ENCODE results near the gene PTPMT1. TPM values are rescaled to one million over a fixed set of nuclear protein-coding genes. Genes with fewer than 3 reads are reported as not detected.

Gene PTPMT1
- polyA plus RNA-seq, 2 of the 4 experiments (the other 2 are of a cell fraction) = 63.4 to 69.2 TPM

DNA sequence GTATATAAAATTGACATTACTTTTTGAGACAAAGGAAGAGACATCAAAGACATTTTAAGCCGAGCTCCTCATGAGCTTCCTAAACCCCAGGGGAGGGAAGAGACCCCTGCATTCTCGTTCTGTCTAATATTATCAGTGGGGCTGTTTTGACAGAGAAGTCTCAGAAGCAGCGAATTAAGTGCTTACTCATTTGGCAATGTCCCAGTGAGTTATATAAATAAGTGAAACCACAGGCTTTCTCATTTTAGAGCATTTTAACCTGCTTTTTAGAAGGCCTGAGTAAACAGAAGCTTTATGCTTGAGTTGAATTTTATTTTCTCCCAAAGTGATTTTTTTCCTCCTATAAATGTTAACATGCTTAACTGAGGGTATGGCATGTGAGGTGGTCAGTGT, 52.0 kb downstream of the PTPMT1 start:
- no peak for TF ChIP-seq MAFK (IDR thresholded peaks at IDR 0.05; ENCODE audit: partially characterized antibody)
- TF ChIP-seq, protein P1, sequence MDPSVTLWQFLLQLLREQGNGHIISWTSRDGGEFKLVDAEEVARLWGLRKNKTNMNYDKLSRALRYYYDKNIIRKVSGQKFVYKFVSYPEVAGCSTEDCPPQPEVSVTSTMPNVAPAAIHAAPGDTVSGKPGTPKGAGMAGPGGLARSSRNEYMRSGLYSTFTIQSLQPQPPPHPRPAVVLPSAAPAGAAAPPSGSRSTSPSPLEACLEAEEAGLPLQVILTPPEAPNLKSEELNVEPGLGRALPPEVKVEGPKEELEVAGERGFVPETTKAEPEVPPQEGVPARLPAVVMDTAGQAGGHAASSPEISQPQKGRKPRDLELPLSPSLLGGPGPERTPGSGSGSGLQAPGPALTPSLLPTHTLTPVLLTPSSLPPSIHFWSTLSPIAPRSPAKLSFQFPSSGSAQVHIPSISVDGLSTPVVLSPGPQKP (IDR thresholded peaks at IDR 0.05; ENCODE audit: low read depth, low read length) = no peak
- no peak for TF ChIP-seq RAD21 (conservative IDR thresholded peaks at IDR 0.05 in 1 of 2, IDR thresholded peaks at IDR 0.05 in 1 of 2)
- no peak for TF ChIP-seq RNF2 (IDR thresholded peaks at IDR 0.05; ENCODE audit: borderline replicate concordance, low read depth)
- TF ChIP-seq POLR2A (IDR thresholded peaks at IDR 0.05; ENCODE audit: low read length) = no peak
- TF ChIP-seq HEYL (CRISPR knock-in tag; IDR thresholded peaks at IDR 0.05) = no peak
- TF ChIP-seq HOXB13 (CRISPR knock-in tag; IDR thresholded peaks at IDR 0.05; ENCODE audit: low read depth) = no peak
- no peak for TF ChIP-seq NFE2L2 (conservative IDR thresholded peaks at IDR 0.05; ENCODE audit: low read length)
- TF ChIP-seq, protein P2, sequence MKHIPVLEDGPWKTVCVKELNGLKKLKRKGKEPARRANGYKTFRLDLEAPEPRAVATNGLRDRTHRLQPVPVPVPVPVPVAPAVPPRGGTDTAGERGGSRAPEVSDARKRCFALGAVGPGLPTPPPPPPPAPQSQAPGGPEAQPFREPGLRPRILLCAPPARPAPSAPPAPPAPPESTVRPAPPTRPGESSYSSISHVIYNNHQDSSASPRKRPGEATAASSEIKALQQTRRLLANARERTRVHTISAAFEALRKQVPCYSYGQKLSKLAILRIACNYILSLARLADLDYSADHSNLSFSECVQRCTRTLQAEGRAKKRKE (CRISPR knock-in tag; IDR thresholded peaks at IDR 0.05; ENCODE audit: low read depth) = no peak
- Histone ChIP-seq H3K4me2 (no peak overlapping the region), H3K4me3 (no peak overlapping the region), H3K27ac (no peak overlapping the region), H3K4me1 (no peaks in the 10 kb centered on the region), H3K9me3 (no peaks in the 10 kb centered on the region)
- ChIA-PET POLR2A (no interaction called here), CTCF (interaction anchor here (0.7 to 1.4 kb wide), 5 partner anchors 9 to 32 kb away, joined by 3 to 12 read pairs (median 3); no protein-coding TSS in a partner anchor)
- FAIRE-seq (no peak), DNase-seq (ENCODE audit: low read depth in 1 of 2, low spot score in 1 of 2) (no peak), ATAC-seq (no peak)
- 77% methylated on average over 3 of the region's 3 CpGs for WGBS (ENCODE audit: missing lambda C conversion rate)

DNA sequence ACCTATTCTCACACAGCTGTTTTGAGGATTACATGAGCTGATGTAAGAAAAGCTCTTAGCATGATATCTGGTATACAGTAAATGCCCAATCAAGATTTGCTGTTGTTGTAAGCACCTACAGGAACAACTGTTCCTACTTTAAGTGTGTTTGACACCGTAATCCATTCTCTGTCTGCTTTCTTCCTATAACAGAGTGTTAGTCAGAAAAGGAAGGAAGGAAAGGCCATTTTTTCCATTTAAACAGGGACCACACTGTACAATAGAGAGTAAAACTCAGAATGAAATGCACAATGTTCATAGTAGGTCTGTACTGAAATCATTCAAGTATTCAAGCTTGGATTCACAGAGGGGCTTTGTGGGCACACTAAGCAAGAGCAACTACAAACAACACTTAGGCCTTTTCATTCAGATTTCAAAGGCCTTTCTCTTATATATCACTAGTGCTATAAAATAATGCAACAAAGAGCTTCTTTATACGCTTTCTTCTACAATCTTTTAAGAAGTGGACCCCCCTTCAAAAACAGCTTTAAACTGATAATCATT, 55.5 kb downstream of the PTPMT1 start:
- no peak for TF ChIP-seq NFE2L2 (conservative IDR thresholded peaks at IDR 0.05; ENCODE audit: low read length)
- no peak for TF ChIP-seq HOXA7 (CRISPR knock-in tag; IDR thresholded peaks at IDR 0.05)
- TF ChIP-seq EP300 (IDR thresholded peaks at IDR 0.05) = no peak
- TF ChIP-seq FOSL2 (IDR thresholded peaks at IDR 0.05) = no peak
- no peak for TF ChIP-seq FOSL2 (CRISPR knock-in tag; IDR thresholded peaks at IDR 0.05)
- no peak for TF ChIP-seq RNF2 (IDR thresholded peaks at IDR 0.05; ENCODE audit: borderline replicate concordance, low read depth)
- TF ChIP-seq KDM1A (IDR thresholded peaks at IDR 0.05; ENCODE audit: low read depth) = no peak
- FAIRE-seq (no peak), ATAC-seq (no peak), DNase-seq (ENCODE audit: low read depth in 1 of 2, low spot score in 1 of 2) (no peak)
- no peaks in the 10 kb centered on the region for H3K4me1 ChIP-seq
- no peak overlapping the region for H3K4me2 ChIP-seq
- no peaks in the 10 kb centered on the region for H3K9me3 ChIP-seq
- ChIA-PET POLR2A (no interaction called here), CTCF (interaction anchor here (0.9 to 1.9 kb wide), 3 partner anchors 11 to 246 kb away, joined by 3 to 6 read pairs (median 5); no protein-coding TSS in a partner anchor)
- WGBS (ENCODE audit: missing lambda C conversion rate) = 95% methylated on average over 2 of the region's 2 CpGs
- H3K27ac ChIP-seq = no peak overlapping the region
- H3K4me3 ChIP-seq = no peak overlapping the region

Small RNA genes within 50 kb of the gene (small RNA-seq; reads per million reads assigned to genes)
- gene RN7SL652P = 0 to 1.0 (median 0.02) reads per million in 6 experiments
- 0 reads per million in 6 experiments for gene RNU5E-10P

Other genes starting within 250 kb of the PTPMT1 start
- gene MYBPC3, start 212.9 kb upstream of the PTPMT1 start, polyA plus RNA-seq (2011; rRNA removed) = 0.06 and 0.07 TPM in 2 replicates
- gene MYBPC3, start 212.9 kb upstream of the PTPMT1 start, polyA plus RNA-seq (2017; fragmentation: RNase III; extraction: RNeasy Plus Mini Kit Qiagen cat#74134 plus additional on column Dnase treatment) = 0.04 to 0.07 TPM (median 0.05 TPM) in 3 replicates
- not detected in 2 replicates for gene SPI1, start 187.1 kb upstream of the PTPMT1 start, polyA plus RNA-seq (2011; rRNA removed)
- 0.07 to 0.21 TPM (median 0.14 TPM) in 3 replicates for gene SPI1, start 187.1 kb upstream of the PTPMT1 start, polyA plus RNA-seq (2017; fragmentation: RNase III; extraction: RNeasy Plus Mini Kit Qiagen cat#74134 plus additional on column Dnase treatment)
- gene SLC39A13, start 157.0 kb upstream of the PTPMT1 start, polyA plus RNA-seq (2011; rRNA removed) = 10.8 and 11.7 TPM in 2 replicates
- 29.7 to 35.4 TPM (median 35.2 TPM) in 3 replicates for gene SLC39A13, start 157.0 kb upstream of the PTPMT1 start, polyA plus RNA-seq (2017; fragmentation: RNase III; extraction: RNeasy Plus Mini Kit Qiagen cat#74134 plus additional on column Dnase treatment)
- 201 and 283 TPM in 2 replicates for gene PSMC3, start 139.2 kb upstream of the PTPMT1 start, polyA plus RNA-seq (2011; rRNA removed)
- gene PSMC3, start 139.2 kb upstream of the PTPMT1 start, polyA plus RNA-seq (2017; fragmentation: RNase III; extraction: RNeasy Plus Mini Kit Qiagen cat#74134 plus additional on column Dnase treatment) = 342 to 383 TPM (median 371 TPM) in 3 replicates
- gene RAPSN, start 116.5 kb upstream of the PTPMT1 start, polyA plus RNA-seq (2011; rRNA removed) = 0.08 and 0.12 TPM in 2 replicates
- 0.17 to 0.26 TPM (median 0.21 TPM) in 3 replicates for gene RAPSN, start 116.5 kb upstream of the PTPMT1 start, polyA plus RNA-seq (2017; fragmentation: RNase III; extraction: RNeasy Plus Mini Kit Qiagen cat#74134 plus additional on column Dnase treatment)
- 137 and 138 TPM in 2 replicates for gene CELF1, start 12.5 kb upstream of the PTPMT1 start, polyA plus RNA-seq (2011; rRNA removed)
- 51.4 to 54.1 TPM (median 53.8 TPM) in 3 replicates for gene CELF1, start 12.5 kb upstream of the PTPMT1 start, polyA plus RNA-seq (2017; fragmentation: RNase III; extraction: RNeasy Plus Mini Kit Qiagen cat#74134 plus additional on column Dnase treatment)
- 21.0 and 23.4 TPM in 2 replicates for gene KBTBD4, start 13.4 kb downstream of the PTPMT1 start, polyA plus RNA-seq (2011; rRNA removed)
- gene KBTBD4, start 13.4 kb downstream of the PTPMT1 start, polyA plus RNA-seq (2017; fragmentation: RNase III; extraction: RNeasy Plus Mini Kit Qiagen cat#74134 plus additional on column Dnase treatment) = 19.0 to 22.8 TPM (median 20.5 TPM) in 3 replicates
- 155 and 156 TPM in 2 replicates for gene NDUFS3, start 13.5 kb downstream of the PTPMT1 start, polyA plus RNA-seq (2011; rRNA removed)
- gene NDUFS3, start 13.5 kb downstream of the PTPMT1 start, polyA plus RNA-seq (2017; fragmentation: RNase III; extraction: RNeasy Plus Mini Kit Qiagen cat#74134 plus additional on column Dnase treatment) = 130 to 144 TPM (median 142 TPM) in 3 replicates
- gene FAM180B, start 21.1 kb downstream of the PTPMT1 start, polyA plus RNA-seq (2011; rRNA removed) = not detected in 2 replicates
- 0.07 to 0.10 TPM in 2 of 3 replicates, not detected in the other for gene FAM180B, start 21.1 kb downstream of the PTPMT1 start, polyA plus RNA-seq (2017; fragmentation: RNase III; extraction: RNeasy Plus Mini Kit Qiagen cat#74134 plus additional on column Dnase treatment)
- not detected in 2 replicates for gene C1QTNF4, start 28.8 kb downstream of the PTPMT1 start, polyA plus RNA-seq (2011; rRNA removed)
- gene C1QTNF4, start 28.8 kb downstream of the PTPMT1 start, polyA plus RNA-seq (2017; fragmentation: RNase III; extraction: RNeasy Plus Mini Kit Qiagen cat#74134 plus additional on column Dnase treatment) = not detected in 3 replicates
- gene MTCH2, start 77.0 kb downstream of the PTPMT1 start, polyA plus RNA-seq (2011; rRNA removed) = 222 and 253 TPM in 2 replicates
- gene MTCH2, start 77.0 kb downstream of the PTPMT1 start, polyA plus RNA-seq (2017; fragmentation: RNase III; extraction: RNeasy Plus Mini Kit Qiagen cat#74134 plus additional on column Dnase treatment) = 165 to 192 TPM (median 179 TPM) in 3 replicates
- gene AGBL2, start 149.8 kb downstream of the PTPMT1 start, polyA plus RNA-seq (2011; rRNA removed) = 7.4 and 8.3 TPM in 2 replicates
- gene AGBL2, start 149.8 kb downstream of the PTPMT1 start, polyA plus RNA-seq (2017; fragmentation: RNase III; extraction: RNeasy Plus Mini Kit Qiagen cat#74134 plus additional on column Dnase treatment) = 1.9 to 2.4 TPM (median 2.2 TPM) in 3 replicates
- gene FNBP4, start 201.7 kb downstream of the PTPMT1 start, polyA plus RNA-seq (2011; rRNA removed) = 82.0 and 99.5 TPM in 2 replicates
- gene FNBP4, start 201.7 kb downstream of the PTPMT1 start, polyA plus RNA-seq (2017; fragmentation: RNase III; extraction: RNeasy Plus Mini Kit Qiagen cat#74134 plus additional on column Dnase treatment) = 51.6 to 58.3 TPM (median 53.8 TPM) in 3 replicates

Measured in A549 (cell line).